Keratinocyte (primary cell): ENCODE measurements around the gene PCDH9. TPM values are rescaled to one million over a fixed set of nuclear protein-coding genes. Genes with fewer than 3 reads are reported as not detected.

Source experiments
- DNase-seq: peaks from one replicate; pipeline ENCODE4 v3.0.0-alpha.2; 2011; ENCODE audit warnings: low read depth, missing footprints, low spot score
- FAIRE-seq: peaks from 2 replicates; lab custom pipeline; 2011; peaks lifted over from hg19 to GRCh38; lab: Jason Lieb, UNC
- H2AFZ ChIP-seq: 2 replicates; pipeline ENCODE4 v1.6.0; 2012; ENCODE audit warnings: low read length, control low read depth, inconsistent platforms; ENCODE audit not compliant: control insufficient read depth
- H3K27ac ChIP-seq: 2 replicates; pipeline ENCODE4 v1.5.1; 2011; ENCODE audit warnings: low read length; ENCODE audit not compliant: control insufficient read depth, insufficient read depth
- H3K27me3 ChIP-seq: 3 replicates; pipeline ENCODE4 v1.6.0; 2011; ENCODE audit warnings: low read length; ENCODE audit not compliant: control insufficient read depth, insufficient read depth; ENCODE audit errors: extremely low read depth
- H3K36me3 ChIP-seq, 2 experiments: 2 replicates in 1 of 2; 3 replicates in 1 of 2; pipeline ENCODE4 v1.5.1; 2011; ENCODE audit warnings: low read length in 2 of 2, mild to moderate bottlenecking in 1 of 2; ENCODE audit not compliant: control insufficient read depth in 2 of 2, insufficient read depth in 2 of 2; ENCODE audit errors: extremely low read depth in 1 of 2
- H3K4me1 ChIP-seq: 3 replicates; pipeline ENCODE4 v1.5.1; 2011; ENCODE audit warnings: low read length; ENCODE audit not compliant: control insufficient read depth, insufficient read depth; ENCODE audit errors: extremely low read depth
- H3K4me2 ChIP-seq: 3 replicates; pipeline ENCODE4 v1.6.0; 2011; ENCODE audit warnings: low read depth, low read length; ENCODE audit not compliant: control insufficient read depth, insufficient read depth; ENCODE audit errors: extremely low read depth
- H3K4me3 ChIP-seq, 3 experiments: fragments of 200-600 bp in 1 of 3; sonication (generic) in 1 of 3; 2 replicates in 2 of 3; 3 replicates in 1 of 3; pipeline ENCODE4 v1.5.1; 2011 to 2016; ENCODE audit warnings: low read length in 3 of 3, mild to moderate bottlenecking in 3 of 3, control low read depth in 2 of 3, inconsistent platforms in 1 of 3, low read depth in 1 of 3, mixed read lengths in 1 of 3, mixed run types in 1 of 3, moderate library complexity in 1 of 3; ENCODE audit not compliant: control insufficient read depth in 2 of 3, insufficient read depth in 2 of 3; ENCODE audit errors: extremely low read depth in 1 of 3
- H3K79me2 ChIP-seq: 2 replicates; pipeline ENCODE4 v1.6.0; 2012; ENCODE audit warnings: low read length; ENCODE audit not compliant: control insufficient read depth, insufficient read depth
- H3K9ac ChIP-seq: 3 replicates; pipeline ENCODE4 v1.6.0; 2011; ENCODE audit warnings: low read length; ENCODE audit not compliant: control insufficient read depth, insufficient read depth; ENCODE audit errors: extremely low read depth
- H3K9me1 ChIP-seq: 3 replicates; pipeline ENCODE4 v1.6.0; 2011; ENCODE audit warnings: low read length; ENCODE audit not compliant: control insufficient read depth, insufficient read depth; ENCODE audit errors: extremely low read depth
- H3K9me3 ChIP-seq: 2 replicates; pipeline ENCODE4 v1.5.1; 2012; ENCODE audit warnings: low read depth, low read length; ENCODE audit not compliant: control insufficient read depth
- H4K20me1 ChIP-seq: 3 replicates; pipeline ENCODE4 v1.6.0; 2011; ENCODE audit warnings: low read length; ENCODE audit not compliant: control insufficient read depth, insufficient read depth; ENCODE audit errors: extremely low read depth
- CTCF ChIP-seq, 3 experiments: IDR thresholded peaks in 1 of 3; conservative IDR thresholded peaks in 1 of 3; optimal IDR thresholded peaks in 1 of 3; 2 replicates in 2 of 3; 3 replicates in 1 of 3; pipeline versions ENCODE3 to v1.5.1; 2011; ENCODE audit warnings: low read length in 3 of 3, mild to moderate bottlenecking in 3 of 3, moderate library complexity in 2 of 3, control low read depth in 1 of 3, inconsistent platforms in 1 of 3; ENCODE audit not compliant: insufficient read depth in 2 of 3; ENCODE audit errors: extremely low read depth in 1 of 3
- EZH2 ChIP-seq: IDR thresholded peaks from one replicate; pipeline ENCODE4 v1.6.1; 2012; ENCODE audit warnings: inconsistent platforms, mild to moderate bottlenecking, low read length, moderate library complexity
- dilution Hi-C: fragments of 300-500 bp; cut with MboI; formaldehyde crosslinking; loops from one replicate; pipeline ENCODE4 v1.7.0; 2020; ENCODE audit warnings: low sequenced_read_pairs; ENCODE audit not compliant: extremely low pct_ligation_motif_present
- polyA plus RNA-seq, 5 experiments: library from polyadenylated mRNA; depleted of rRNA in 3 of 5; stranded (reverse) in 3 of 5; stranded (forward) in 1 of 5; unstranded in 1 of 5; fragments of >200 nt; gene quantifications; 1 replicate in 1 of 5; 2 replicates in 3 of 5; 3 replicates in 1 of 5; pipeline versions ENCODE4 v1.2.1 to v1.2.3, GENCODE V29; 2011 to 2012; ENCODE audit warnings: missing spikeins in 2 of 5, low read depth in 1 of 5, low replicate concordance in 1 of 5

Gene PCDH9
- polyA plus RNA-seq, 1 donor (not counting 4 experiments of a cell fraction or from before 2014, with no cell fraction given), result 0.21 TPM

DNA sequence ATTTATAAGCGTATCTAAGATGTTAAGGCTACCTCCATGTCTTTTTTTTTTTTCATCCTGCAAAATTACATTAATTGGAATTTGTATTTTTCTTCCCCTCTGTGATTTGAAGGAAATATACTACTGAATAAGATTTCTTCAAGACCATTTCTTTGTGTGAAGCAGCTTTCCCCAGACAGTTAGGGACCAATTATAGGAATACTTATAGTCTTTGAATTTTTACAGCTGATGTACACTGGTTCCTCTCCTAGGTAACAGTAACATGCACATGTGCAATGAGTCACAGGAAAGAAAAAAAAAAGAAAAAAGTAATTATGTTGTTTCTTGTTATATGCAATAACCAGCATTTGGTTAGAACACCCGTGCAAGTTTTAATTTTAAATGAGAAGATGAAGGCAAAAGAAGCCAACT is 82.0 kb downstream of the PCDH9 start:
- no peak overlapping the region for H2AFZ ChIP-seq
- H3K9ac ChIP-seq, result no peak overlapping the region
- no peak overlapping the region for H3K27ac ChIP-seq
- H4K20me1 ChIP-seq, result no peaks in the 10 kb centered on the region
- no peak overlapping the region for H3K4me3 ChIP-seq
- no peaks in the 10 kb centered on the region for H3K9me1 ChIP-seq
- H3K4me1 ChIP-seq, result no peaks in the 10 kb centered on the region
- H3K9me3 ChIP-seq, result no peaks in the 10 kb centered on the region
- no peaks in the 10 kb centered on the region for H3K27me3 ChIP-seq
- no peak for FAIRE-seq
- no peak overlapping the region for H3K4me2 ChIP-seq
- no peaks in the 10 kb centered on the region for H3K79me2 ChIP-seq
- dilution Hi-C loops, result no loop called here
- no peak for DNase-seq
- H3K36me3 ChIP-seq, result no peaks in the 10 kb centered on the region
- TF ChIP-seq CTCF (optimal IDR thresholded peaks at IDR 0.05 in 1 of 3, IDR thresholded peaks at IDR 0.05 in 1 of 3, conservative IDR thresholded peaks at IDR 0.05 in 1 of 3; ENCODE audit: extremely low read depth in 1 of 3, insufficient read depth in 2 of 3, low read length in 3 of 3), result no peak
- no peak for TF ChIP-seq EZH2

- no peak overlapping the region for H3K9ac ChIP-seq
- TF ChIP-seq CTCF (optimal IDR thresholded peaks at IDR 0.05 in 1 of 3, IDR thresholded peaks at IDR 0.05 in 1 of 3, conservative IDR thresholded peaks at IDR 0.05 in 1 of 3; ENCODE audit: extremely low read depth in 1 of 3, insufficient read depth in 2 of 3, low read length in 3 of 3) (no peak), EZH2 (no peak)
- no peaks in the 10 kb centered on the region for H4K20me1 ChIP-seq
- no peaks in the 10 kb centered on the region for H3K4me1 ChIP-seq
- H3K79me2 ChIP-seq, result no peaks in the 10 kb centered on the region
- H3K36me3 ChIP-seq, result no peaks in the 10 kb centered on the region
- H3K4me3 ChIP-seq, result no peak overlapping the region
- no peak overlapping the region for H3K27ac ChIP-seq
- H2AFZ ChIP-seq, result no peak overlapping the region
- H3K27me3 ChIP-seq, result no peaks in the 10 kb centered on the region
- H3K4me2 ChIP-seq, result no peak overlapping the region
- no peak for DNase-seq
- no peak for FAIRE-seq
- dilution Hi-C loops, result no loop called here
- H3K9me1 ChIP-seq, result no peaks in the 10 kb centered on the region
- H3K9me3 ChIP-seq, result no peaks in the 10 kb centered on the region
Measured at GRCh38 chr13:67147342-67148133, 82.6 kb downstream of the PCDH9 start.
